GM12873 (cell line): ENCODE data around the gene XRRA1.

Experiments used
- TF ChIP-seq, protein P1 (sequence below): IDR thresholded peaks from 2 replicates; pipeline ENCODE4 v1.5.1; 2012; ENCODE audit warnings: low read depth, mild to moderate bottlenecking, moderate library complexity, low read length, control low read depth; ENCODE audit not compliant: insufficient read depth; ENCODE audit errors: missing control alignments

The XRRA1 gene

DNA sequence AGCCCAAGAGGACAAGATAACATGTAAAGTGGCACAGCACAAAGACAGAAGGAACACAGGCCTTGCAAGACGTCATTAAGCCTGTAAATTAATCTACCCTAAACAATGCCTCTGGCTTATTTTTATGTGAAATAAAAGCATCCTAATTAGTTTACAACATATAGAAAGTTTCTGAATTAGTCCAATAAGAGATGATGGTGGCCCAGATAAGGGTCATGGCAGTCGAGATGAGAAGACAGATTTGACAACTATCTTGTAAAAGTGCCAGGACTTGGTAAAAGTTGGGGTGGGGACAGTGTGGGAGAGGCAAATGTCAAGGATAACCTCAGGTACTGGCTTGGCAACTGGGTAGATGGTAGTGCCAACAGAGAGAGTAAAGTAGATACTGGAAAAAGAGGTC is 13.6 kb downstream of the XRRA1 start:
- TF ChIP-seq, protein P1, sequence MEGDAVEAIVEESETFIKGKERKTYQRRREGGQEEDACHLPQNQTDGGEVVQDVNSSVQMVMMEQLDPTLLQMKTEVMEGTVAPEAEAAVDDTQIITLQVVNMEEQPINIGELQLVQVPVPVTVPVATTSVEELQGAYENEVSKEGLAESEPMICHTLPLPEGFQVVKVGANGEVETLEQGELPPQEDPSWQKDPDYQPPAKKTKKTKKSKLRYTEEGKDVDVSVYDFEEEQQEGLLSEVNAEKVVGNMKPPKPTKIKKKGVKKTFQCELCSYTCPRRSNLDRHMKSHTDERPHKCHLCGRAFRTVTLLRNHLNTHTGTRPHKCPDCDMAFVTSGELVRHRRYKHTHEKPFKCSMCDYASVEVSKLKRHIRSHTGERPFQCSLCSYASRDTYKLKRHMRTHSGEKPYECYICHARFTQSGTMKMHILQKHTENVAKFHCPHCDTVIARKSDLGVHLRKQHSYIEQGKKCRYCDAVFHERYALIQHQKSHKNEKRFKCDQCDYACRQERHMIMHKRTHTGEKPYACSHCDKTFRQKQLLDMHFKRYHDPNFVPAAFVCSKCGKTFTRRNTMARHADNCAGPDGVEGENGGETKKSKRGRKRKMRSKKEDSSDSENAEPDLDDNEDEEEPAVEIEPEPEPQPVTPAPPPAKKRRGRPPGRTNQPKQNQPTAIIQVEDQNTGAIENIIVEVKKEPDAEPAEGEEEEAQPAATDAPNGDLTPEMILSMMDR, result no peak

DNA sequence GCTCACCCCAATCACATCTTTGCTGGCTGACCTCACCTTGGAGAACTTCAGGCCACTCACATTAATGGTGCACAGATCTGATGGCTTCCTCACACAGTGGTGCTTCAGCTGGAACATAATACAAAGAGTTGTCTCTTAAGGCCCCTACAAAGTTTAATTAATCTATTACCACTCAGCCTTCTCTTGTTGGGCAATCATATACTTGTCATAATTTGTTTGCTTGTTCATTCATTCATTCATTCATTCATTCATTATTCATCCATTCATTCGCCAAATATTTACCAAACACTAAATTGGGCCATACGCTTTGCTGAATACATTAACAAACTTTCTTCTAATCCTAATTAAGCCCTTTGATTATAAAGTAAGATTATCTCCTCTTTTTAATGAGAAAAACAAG is 15.1 kb downstream of the XRRA1 start:
- TF ChIP-seq, protein P1, result no peak

DNA sequence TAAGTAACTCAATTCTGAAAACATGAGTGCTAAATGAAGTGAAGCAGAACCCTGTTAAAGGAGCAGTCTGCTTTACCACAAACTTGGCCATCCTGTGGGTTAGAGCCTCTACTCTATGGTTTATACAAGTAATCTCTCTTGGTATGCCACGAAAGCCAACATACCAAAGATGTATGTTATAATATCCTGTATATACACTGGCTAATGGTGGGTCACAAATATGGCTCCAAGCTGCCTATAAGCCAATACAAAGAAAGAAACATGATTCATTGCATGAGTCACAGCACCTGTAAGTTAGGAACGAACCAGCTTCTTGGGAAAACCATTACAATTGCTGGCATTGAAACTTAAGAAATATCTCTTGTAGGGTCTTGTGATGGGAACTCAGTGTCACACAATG is 16.1 kb downstream of the XRRA1 start:
- TF ChIP-seq, protein P1, result no peak

DNA sequence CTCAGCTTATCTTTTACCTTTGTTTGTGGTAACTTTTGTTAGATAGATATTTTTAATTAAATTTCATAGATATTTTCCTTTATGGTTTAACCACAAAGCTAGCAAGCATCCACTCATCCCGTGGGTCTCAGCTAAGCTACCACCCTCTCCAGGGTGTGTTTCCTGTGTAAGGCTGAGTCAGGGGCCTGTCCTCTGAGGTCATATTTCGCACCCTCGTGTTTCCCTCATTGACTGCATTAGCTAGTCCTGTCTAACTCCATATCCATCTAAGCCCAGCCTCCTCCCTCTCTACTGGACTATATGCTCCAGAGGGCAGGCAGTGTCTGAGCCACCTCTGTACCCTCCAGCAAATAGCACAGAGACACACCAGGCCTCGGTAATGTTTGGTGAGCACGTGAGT is 16.7 kb downstream of the XRRA1 start:
- TF ChIP-seq, protein P1, result no peak

DNA sequence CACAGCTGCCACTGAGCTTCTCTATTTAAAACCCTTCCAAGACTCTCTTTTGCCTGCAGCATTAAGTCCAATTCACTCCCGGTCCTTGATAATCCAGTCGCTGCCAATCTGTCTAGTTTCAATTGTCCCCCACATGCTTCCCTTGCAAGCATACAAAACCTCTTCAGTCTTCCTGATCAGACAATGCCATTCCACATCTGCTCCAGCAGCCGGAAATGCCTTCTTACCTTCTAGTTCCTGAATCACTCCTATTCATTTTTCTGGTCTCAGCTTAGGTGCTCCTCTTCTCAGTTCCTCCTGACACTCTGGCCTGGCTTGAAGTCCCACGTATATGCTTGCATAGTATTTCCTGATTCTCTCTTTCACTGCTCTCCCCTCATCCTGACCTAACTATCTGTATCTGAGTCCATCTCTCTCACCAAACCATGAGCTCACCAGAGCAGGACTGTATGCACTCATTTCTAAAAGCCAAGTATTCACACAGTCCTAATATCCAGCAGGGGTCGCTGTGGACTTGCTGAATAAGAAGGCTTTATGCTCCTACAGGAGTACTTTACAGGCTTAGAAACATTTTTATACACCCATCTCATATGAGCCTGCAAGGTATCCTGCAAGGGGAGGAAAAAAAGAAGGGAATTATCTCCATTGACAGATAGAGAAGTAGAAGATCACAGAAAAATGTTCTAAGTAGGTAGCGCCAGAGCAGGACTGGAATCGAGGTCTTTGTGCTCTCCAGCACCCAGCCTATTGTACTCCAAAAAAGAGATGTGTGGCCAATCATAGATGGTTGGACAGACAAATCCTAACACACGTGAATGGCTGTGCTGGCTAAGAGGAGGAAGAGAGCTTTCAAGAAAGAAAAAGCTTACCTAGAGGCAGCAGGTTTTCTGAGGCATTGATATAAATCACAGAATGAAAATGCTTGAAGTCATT is 19.2 kb downstream of the XRRA1 start:
- TF ChIP-seq, protein P1, result peak; percentile 77

DNA sequence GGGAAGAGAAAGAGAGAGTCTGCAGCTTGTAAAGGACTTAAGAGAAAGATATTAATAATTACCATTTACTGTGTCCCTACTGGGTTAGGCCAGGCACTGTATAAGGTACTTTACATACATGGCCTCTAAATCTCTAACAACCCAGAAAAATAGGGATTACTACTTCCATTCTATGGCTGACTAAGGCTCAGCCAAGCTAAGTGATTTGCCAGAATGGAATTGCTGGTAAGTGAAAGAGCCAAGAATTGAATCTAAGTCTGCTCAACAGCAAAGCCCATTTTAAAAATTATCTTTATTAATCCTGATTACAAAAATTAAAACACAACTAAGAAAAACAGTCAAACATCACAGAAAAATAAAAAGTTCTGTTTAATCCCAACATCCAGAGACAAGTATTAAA is 21.4 kb downstream of the XRRA1 start:
- TF ChIP-seq, protein P1, result no peak

DNA sequence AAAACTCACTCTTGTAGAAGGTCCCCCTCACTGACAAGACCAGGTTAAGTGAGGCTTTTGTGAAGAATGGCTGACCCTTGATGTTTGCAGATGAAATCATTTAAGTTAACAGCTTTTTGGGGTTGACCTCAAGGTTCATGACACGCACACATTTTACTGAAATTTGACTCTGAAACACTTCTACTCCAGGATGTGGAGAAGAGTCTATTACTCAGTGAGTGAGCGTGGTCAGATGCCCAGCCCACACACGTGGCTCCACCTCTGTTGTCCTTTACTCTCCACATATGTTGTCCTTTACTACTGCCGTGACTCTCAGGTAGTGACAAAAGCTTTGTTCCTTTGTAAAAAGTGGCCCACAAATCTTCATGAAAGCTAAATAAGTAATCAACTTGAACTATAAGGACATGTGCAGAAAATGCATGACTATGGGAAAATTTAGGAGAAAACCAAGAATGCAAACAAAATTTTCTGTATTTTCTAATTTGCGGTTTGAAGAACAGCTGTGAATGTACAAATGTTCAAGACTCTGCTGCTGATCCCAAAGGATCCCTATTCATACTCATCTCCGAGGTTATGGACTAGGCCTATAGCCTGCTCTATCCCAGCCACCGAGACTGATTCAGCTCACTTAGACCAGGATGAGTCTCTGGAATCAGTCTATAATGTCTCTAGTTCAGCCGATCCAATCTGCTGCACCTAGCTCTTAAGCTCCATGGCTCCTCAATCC is 22.4 kb downstream of the XRRA1 start:
- TF ChIP-seq, protein P1, result no peak
